ENCODE data around the gene TUBG2. TPM values are rescaled to one million over a fixed set of nuclear protein-coding genes. Genes with fewer than 3 reads are reported as not detected.
"Not testable (repeated sequence)": the region's sequence is repeated elsewhere in the genome, so short reads cannot be mapped to it uniquely, and the experiment has no call there.

TUBG2 gene
- polyA plus RNA-seq, 1 of the 3 experiments (the other 2 are of a cell fraction), result 33.9 TPM

DNA sequence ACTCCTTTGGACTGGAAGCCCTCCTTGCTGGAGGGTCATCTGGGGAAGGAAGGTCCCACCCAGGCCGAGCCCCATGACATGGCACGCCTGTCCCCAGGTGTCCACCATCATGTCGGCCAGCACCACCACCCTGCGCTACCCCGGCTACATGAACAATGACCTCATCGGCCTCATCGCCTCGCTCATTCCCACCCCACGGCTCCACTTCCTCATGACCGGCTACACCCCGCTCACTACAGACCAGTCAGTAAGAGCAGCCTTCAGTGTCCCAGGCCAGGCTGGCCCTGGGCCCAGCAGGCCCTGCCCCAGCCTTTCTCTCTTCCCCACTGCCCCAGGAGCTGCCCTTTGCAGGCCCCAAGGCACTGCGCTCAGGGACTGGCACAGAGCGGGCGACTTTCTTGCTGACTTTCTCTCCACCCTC lies 6.5 kb downstream of the TUBG2 start (continued):
- TF ChIP-seq, protein P1, sequence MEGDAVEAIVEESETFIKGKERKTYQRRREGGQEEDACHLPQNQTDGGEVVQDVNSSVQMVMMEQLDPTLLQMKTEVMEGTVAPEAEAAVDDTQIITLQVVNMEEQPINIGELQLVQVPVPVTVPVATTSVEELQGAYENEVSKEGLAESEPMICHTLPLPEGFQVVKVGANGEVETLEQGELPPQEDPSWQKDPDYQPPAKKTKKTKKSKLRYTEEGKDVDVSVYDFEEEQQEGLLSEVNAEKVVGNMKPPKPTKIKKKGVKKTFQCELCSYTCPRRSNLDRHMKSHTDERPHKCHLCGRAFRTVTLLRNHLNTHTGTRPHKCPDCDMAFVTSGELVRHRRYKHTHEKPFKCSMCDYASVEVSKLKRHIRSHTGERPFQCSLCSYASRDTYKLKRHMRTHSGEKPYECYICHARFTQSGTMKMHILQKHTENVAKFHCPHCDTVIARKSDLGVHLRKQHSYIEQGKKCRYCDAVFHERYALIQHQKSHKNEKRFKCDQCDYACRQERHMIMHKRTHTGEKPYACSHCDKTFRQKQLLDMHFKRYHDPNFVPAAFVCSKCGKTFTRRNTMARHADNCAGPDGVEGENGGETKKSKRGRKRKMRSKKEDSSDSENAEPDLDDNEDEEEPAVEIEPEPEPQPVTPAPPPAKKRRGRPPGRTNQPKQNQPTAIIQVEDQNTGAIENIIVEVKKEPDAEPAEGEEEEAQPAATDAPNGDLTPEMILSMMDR (IDR thresholded peaks at IDR 0.05), result no peak
- TF ChIP-seq FOXJ3 (CRISPR knock-in tag; IDR thresholded peaks at IDR 0.05) (no peak), RXRA (IDR thresholded peaks at IDR 0.05; ENCODE audit: borderline replicate concordance, low read depth) (no peak)

DNA sequence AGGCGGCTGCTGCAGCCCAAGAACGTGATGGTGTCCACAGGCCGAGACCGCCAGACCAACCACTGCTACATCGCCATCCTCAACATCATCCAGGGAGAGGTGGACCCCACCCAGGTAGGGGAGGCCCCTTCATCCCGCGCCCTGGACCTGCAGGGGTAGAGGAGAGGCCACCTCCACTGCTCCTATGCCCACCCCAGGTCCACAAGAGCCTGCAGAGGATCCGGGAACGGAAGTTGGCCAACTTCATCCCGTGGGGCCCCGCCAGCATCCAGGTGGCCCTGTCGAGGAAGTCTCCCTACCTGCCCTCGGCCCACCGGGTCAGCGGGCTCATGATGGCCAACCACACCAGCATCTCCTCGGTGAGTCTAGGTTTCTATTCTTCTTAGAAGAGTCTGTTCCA lies 7.0 kb downstream of the TUBG2 start:
- not testable (repeated sequence) for DNase-seq; H4K20me1 ChIP-seq (ENCODE audit: insufficient read depth); H3K9me3 ChIP-seq; H3K4me3 ChIP-seq (ENCODE audit: low read depth in 2 of 2, low read length in 1 of 2); H3K9me2 ChIP-seq; H3K27me3 ChIP-seq (ENCODE audit: insufficient read depth); H3K9ac ChIP-seq; H2AFZ ChIP-seq (ENCODE audit: low read depth); H3K4me2 ChIP-seq
- Histone ChIP-seq H3K27ac (ENCODE audit: low read depth in 2 of 2, low read length in 1 of 2) (peak overlapping the region in 1 of 2 experiments; percentile 93; a peak in 1 of 4 replicates), H3K4me1 (ENCODE audit: control insufficient read depth in 1 of 2, insufficient read depth in 2 of 2, low read depth in 1 of 2, low read length in 1 of 2) (peaks cover 16 to 30% of the 10 kb centered on the region in 2 experiments), H3K79me2 (ENCODE audit: insufficient read depth) (peaks cover 21% of the 10 kb centered on the region), H3K36me3 (replicated peaks in 1 of 2; ENCODE audit: control insufficient read depth in 1 of 2, insufficient read depth in 2 of 2, low read length in 1 of 2) (peaks cover 44 to 46% of the 10 kb centered on the region in 2 experiments), H3F3A (replicated peaks; ENCODE audit: insufficient read depth) (peaks cover 22% of the 10 kb centered on the region)
- ChIA-PET CTCF (interaction anchor here (2.1 to 11.0 kb wide), 4 partner anchors 11 to 58 kb away, joined by 6 to 121 read pairs (median 8); partner anchors contain the start of genes PLEKHH3, RETREG3 and TUBG1), POLR2A (interaction anchor here (2.6 to 3.4 kb wide), 3 partner anchors 11 to 48 kb away, joined by 12 to 33 read pairs (median 22); partner anchors contain the start of gene PLEKHH3)
- WGBS (ENCODE audit: low lambda C conversion rate), result 88% methylated on average over 10 of the region's 16 CpGs

DNA sequence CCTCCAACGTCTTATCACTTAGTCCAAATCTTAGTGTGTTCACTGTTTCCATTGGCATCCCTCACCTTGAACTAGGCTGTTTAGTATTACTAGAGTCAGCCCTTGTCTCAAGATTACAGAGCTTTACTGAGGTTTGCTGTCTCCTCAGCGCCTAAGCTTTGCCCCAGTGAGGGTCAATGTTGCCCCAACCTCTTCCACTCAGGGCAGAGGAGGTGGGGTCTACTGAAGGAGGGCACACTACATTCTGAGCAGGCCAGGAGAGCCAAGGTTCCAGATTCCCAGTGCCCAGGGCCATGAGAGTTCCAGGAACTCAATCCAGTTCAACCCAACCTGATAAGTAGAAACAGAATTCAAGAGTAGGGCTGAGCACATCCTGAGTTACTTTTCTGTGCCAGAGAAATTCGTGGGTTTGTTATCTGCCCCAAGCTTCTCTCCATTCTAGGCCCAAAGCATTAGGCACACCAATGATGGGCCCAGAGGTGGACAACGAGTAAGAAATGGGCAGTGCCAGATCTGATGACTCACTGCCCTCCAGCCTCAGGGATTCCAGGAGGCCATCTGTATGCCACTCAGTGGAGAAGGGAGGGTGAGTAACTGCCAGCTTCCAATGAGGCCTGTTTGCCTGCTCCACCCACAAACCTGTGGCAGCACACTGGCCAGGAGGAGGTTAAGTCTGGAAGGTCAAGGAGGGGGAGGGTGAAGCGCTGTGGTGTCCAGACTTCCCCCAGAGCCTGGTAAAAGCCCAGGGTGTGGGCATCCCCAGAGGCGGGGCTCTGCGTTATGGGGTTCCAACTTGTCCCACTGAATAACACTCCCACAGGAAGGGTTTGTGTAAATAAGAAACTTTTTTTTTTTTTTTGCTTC lies 8.2 kb downstream of the TUBG2 start:
- Histone ChIP-seq H3K4me2 (peak overlapping the region; percentile 52; the same call in 1 of the 2 replicates), H3F3A (replicated peaks; ENCODE audit: insufficient read depth) (peaks cover 18% of the 10 kb centered on the region), H2AFZ (ENCODE audit: low read depth) (no peak overlapping the region), H3K27ac (ENCODE audit: low read depth in 2 of 2, low read length in 1 of 2) (peak overlapping the region; percentile 75 to 93), H4K20me1 (ENCODE audit: insufficient read depth) (peaks cover 7% of the 10 kb centered on the region; the same call in 1 of the 2 replicates), H3K9ac (no peak overlapping the region), H3K79me2 (ENCODE audit: insufficient read depth) (peaks cover 11% of the 10 kb centered on the region; the same call in 1 of the 2 replicates), H3K36me3 (replicated peaks in 1 of 2; ENCODE audit: control insufficient read depth in 1 of 2, insufficient read depth in 2 of 2, low read length in 1 of 2) (peaks cover 41 to 49% of the 10 kb centered on the region in 2 experiments), H3K9me2 (no peaks in the 10 kb centered on the region), H3K9me3 (no peaks in the 10 kb centered on the region), H3K4me1 (ENCODE audit: control insufficient read depth in 1 of 2, insufficient read depth in 2 of 2, low read depth in 1 of 2, low read length in 1 of 2) (peaks cover 13 to 30% of the 10 kb centered on the region in 2 experiments), H3K4me3 (ENCODE audit: low read depth in 2 of 2, low read length in 1 of 2) (no peak overlapping the region), H3K27me3 (ENCODE audit: insufficient read depth) (no peaks in the 10 kb centered on the region)
- WGBS (ENCODE audit: low lambda C conversion rate), result 37% methylated on average over 6 of the region's 7 CpGs
- ChIA-PET POLR2A (interaction anchor here (0.8 to 3.4 kb wide), 7 partner anchors 8 to 89 kb away, joined by 3 to 33 read pairs (median 5); partner anchors contain the start of genes PLEKHH3 and TUBG2), CTCF (interaction anchor here (0.7 to 11.0 kb wide), 10 partner anchors 10 to 106 kb away, joined by 3 to 121 read pairs (median 6); partner anchors contain the start of genes PLEKHH3, PSMC3IP, RETREG3 and TUBG1)
- peak; percentile 85 for DNase-seq
- TF ChIP-seq NFIC (IDR thresholded peaks at IDR 0.05; ENCODE audit: borderline replicate concordance) (0 out of 2 replicates have a peak, but pooled peaks have one; percentile 41), MEF2A (IDR thresholded peaks at IDR 0.05; ENCODE audit: borderline replicate concordance, low read depth) (no peak), SMC3 (IDR thresholded peaks at IDR 0.05; ENCODE audit: low read depth, low read length) (no peak), POLR2AphosphoS5 (IDR thresholded peaks at IDR 0.05; ENCODE audit: low read depth, low read length) (peak; percentile 50; the same call in 1 of the 2 replicates), JUND (IDR thresholded peaks at IDR 0.05) (peak; percentile 77), RAD21 (IDR thresholded peaks at IDR 0.05; ENCODE audit: low read length) (no peak; the same call in 1 of the 2 replicates), RFX5 (IDR thresholded peaks at IDR 0.05; ENCODE audit: low read length) (no peak), REST (IDR thresholded peaks at IDR 0.05; ENCODE audit: low read depth, low read length) (no peak), GATA2 (CRISPR knock-in tag; IDR thresholded peaks at IDR 0.05) (peak; percentile 44; the same call in 1 of the 2 replicates), MXI1 (IDR thresholded peaks at IDR 0.05; ENCODE audit: low read depth, low read length) (no peak)
- TF ChIP-seq, protein P2, sequence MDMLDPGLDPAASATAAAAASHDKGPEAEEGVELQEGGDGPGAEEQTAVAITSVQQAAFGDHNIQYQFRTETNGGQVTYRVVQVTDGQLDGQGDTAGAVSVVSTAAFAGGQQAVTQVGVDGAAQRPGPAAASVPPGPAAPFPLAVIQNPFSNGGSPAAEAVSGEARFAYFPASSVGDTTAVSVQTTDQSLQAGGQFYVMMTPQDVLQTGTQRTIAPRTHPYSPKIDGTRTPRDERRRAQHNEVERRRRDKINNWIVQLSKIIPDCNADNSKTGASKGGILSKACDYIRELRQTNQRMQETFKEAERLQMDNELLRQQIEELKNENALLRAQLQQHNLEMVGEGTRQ (IDR thresholded peaks at IDR 0.05; ENCODE audit: borderline replicate concordance, low read depth, low read length), result no peak

Measured in SK-N-SH (cell line).